ENCODE measurements around the gene ST3GAL5. TPM values are rescaled to one million over a fixed set of nuclear protein-coding genes. Genes with fewer than 3 reads are reported as not detected.
"Not testable (repeated sequence)": the region's sequence is repeated elsewhere in the genome, so short reads cannot be mapped to it uniquely, and the experiment has no call there.

The ST3GAL5 gene
- total RNA-seq, 2 experiments from 2014 or later, result 43.4 to 46.7 TPM

- Mint-ChIP-seq H3K27me3 (ENCODE audit: low read depth) (no peaks in the 10 kb centered on the region), H3K36me3 (ENCODE audit: low read depth) (peaks cover 74% of the 10 kb centered on the region)
- DNase-seq, result peak; percentile 10
Observed at GRCh38 chr2:85844486-85844885, 44.3 kb downstream of the ST3GAL5 start.

GRCh38 chr2:85843543-85843942, 45.2 kb downstream of the ST3GAL5 start:
- peaks cover 9% of the 10 kb centered on the region for H3K9me3 Mint-ChIP-seq (ENCODE audit: insufficient read depth)
- POLR2A ChIA-PET, result interaction anchor here (0.6 kb wide), 1 partner anchor 497 kb away, joined by 4 read pairs; no protein-coding TSS in a partner anchor
- DNase-seq (peak; percentile 43), ATAC-seq (no peak)
- CTCF ChIA-PET, result interaction anchor here (0.7 to 2.7 kb wide), 7 partner anchors 10 to 403 kb away, joined by 3 to 8 read pairs (median 3); no protein-coding TSS in a partner anchor
- H3K27me3 Mint-ChIP-seq (ENCODE audit: low read depth), result no peaks in the 10 kb centered on the region
- H3K27ac Mint-ChIP-seq, result no peak overlapping the region
- peaks cover 81% of the 10 kb centered on the region for H3K36me3 Mint-ChIP-seq (ENCODE audit: low read depth)
- H3K4me1 Mint-ChIP-seq (ENCODE audit: low read depth), result peaks cover 24% of the 10 kb centered on the region
- H3K4me3 Mint-ChIP-seq, result no peak overlapping the region

More at GRCh38 chr2:85844486-85844885, 44.3 kb downstream of the ST3GAL5 start:
- H3K4me1 Mint-ChIP-seq (ENCODE audit: low read depth), result peaks cover 17% of the 10 kb centered on the region
- ChIA-PET CTCF (interaction anchor here (0.8 to 1.3 kb wide), 3 partner anchors 13 to 43 kb away, joined by 3 to 4 read pairs (median 4); no protein-coding TSS in a partner anchor), POLR2A (interaction anchor here (1.3 kb wide), 1 partner anchor 9 kb away, joined by 5 read pairs; no protein-coding TSS in a partner anchor)
- peaks cover 9% of the 10 kb centered on the region for H3K9me3 Mint-ChIP-seq (ENCODE audit: insufficient read depth)
- no peak for ATAC-seq
- no peak overlapping the region for H3K27ac Mint-ChIP-seq
- no peak overlapping the region for H3K4me3 Mint-ChIP-seq

GRCh38 chr2:85840091-85840490, 48.7 kb downstream of the ST3GAL5 start:
- H3K4me1 Mint-ChIP-seq (ENCODE audit: low read depth), result peaks cover 21% of the 10 kb centered on the region
- DNase-seq (peak; percentile 65), ATAC-seq (peak; percentile 77)
- POLR2A ChIA-PET, result interaction anchor here (1.2 kb wide), 1 partner anchor 10 kb away, joined by 3 read pairs; no protein-coding TSS in a partner anchor
- peaks cover 9% of the 10 kb centered on the region for H3K9me3 Mint-ChIP-seq (ENCODE audit: insufficient read depth)
- H3K27ac Mint-ChIP-seq, result peak overlapping the region; percentile 75
- H3K4me3 Mint-ChIP-seq, result no peak overlapping the region
- H3K27me3 Mint-ChIP-seq (ENCODE audit: low read depth), result no peaks in the 10 kb centered on the region
- CTCF ChIA-PET, result interaction anchor here (0.6 to 2.2 kb wide), 10 partner anchors 9 to 248 kb away, joined by 3 to 13 read pairs (median 3); no protein-coding TSS in a partner anchor
- H3K36me3 Mint-ChIP-seq (ENCODE audit: low read depth), result peaks cover 62% of the 10 kb centered on the region

GRCh38 chr2:85839461-85839860, 49.3 kb downstream of the ST3GAL5 start:
- CTCF ChIA-PET, result interaction anchor here (0.9 to 2.2 kb wide), 8 partner anchors 9 to 249 kb away, joined by 3 to 13 read pairs (median 3); no protein-coding TSS in a partner anchor
- peak overlapping the region; percentile 62 for H3K27ac Mint-ChIP-seq
- DNase-seq (peak; percentile 15), ATAC-seq (no peak)
- peaks cover 3% of the 10 kb centered on the region for H3K27me3 Mint-ChIP-seq (ENCODE audit: low read depth)
- peaks cover 21% of the 10 kb centered on the region for H3K4me1 Mint-ChIP-seq (ENCODE audit: low read depth)
- H3K9me3 Mint-ChIP-seq (ENCODE audit: insufficient read depth), result peaks cover 9% of the 10 kb centered on the region
- POLR2A ChIA-PET, result interaction anchor here (1.2 kb wide), 1 partner anchor 9 kb away, joined by 3 read pairs; no protein-coding TSS in a partner anchor
- no peak overlapping the region for H3K4me3 Mint-ChIP-seq
- H3K36me3 Mint-ChIP-seq (ENCODE audit: low read depth), result peaks cover 56% of the 10 kb centered on the region

- Mint-ChIP-seq H3K36me3 (ENCODE audit: low read depth) (peaks cover 52% of the 10 kb centered on the region), H3K4me3 (no peak overlapping the region), H3K9me3 (ENCODE audit: insufficient read depth) (peaks cover 8% of the 10 kb centered on the region), H3K4me1 (ENCODE audit: low read depth) (peaks cover 21% of the 10 kb centered on the region), H3K27me3 (ENCODE audit: low read depth) (peaks cover 3% of the 10 kb centered on the region), H3K27ac (peak overlapping the region; percentile 56)
- CTCF ChIA-PET, result interaction anchor here (0.7 to 2.2 kb wide), 10 partner anchors 11 to 250 kb away, joined by 3 to 13 read pairs (median 4); no protein-coding TSS in a partner anchor
- DNase-seq (peak; percentile 19), ATAC-seq (no peak)
- POLR2A ChIA-PET, result interaction anchor here (1.2 kb wide), 1 partner anchor 14 kb away, joined by 5 read pairs; no protein-coding TSS in a partner anchor
Observed at GRCh38 chr2:85838641-85839040, 50.1 kb downstream of the ST3GAL5 start.

DNA sequence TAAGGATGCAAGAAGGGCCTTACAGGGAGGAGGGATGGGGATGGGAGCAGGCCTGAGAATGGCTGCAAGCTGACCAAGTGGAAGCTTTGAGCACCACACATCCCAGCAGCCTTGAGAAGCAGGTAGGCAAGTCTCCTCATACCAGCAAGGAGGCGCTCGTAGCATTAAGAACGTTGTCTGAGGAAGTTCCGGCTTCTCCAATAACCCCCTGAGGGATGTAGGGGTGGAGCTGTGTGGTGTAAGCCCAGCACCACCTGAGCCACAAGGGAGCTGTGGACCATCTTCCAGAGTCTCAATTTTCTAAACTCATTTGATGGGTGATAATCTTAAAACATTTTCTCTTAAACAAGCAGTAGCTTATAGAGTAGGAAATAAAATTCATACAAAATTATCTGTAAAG, 50.6 kb downstream of the ST3GAL5 start:
- H3K9me3 Mint-ChIP-seq (ENCODE audit: insufficient read depth), result peaks cover 3% of the 10 kb centered on the region
- peaks cover 24% of the 10 kb centered on the region for H3K4me1 Mint-ChIP-seq (ENCODE audit: low read depth)
- peaks cover 3% of the 10 kb centered on the region for H3K27me3 Mint-ChIP-seq (ENCODE audit: low read depth)
- ATAC-seq (no peak), DNase-seq (peak; percentile 17)
- H3K27ac Mint-ChIP-seq, result peak overlapping the region; percentile 56
- POLR2A ChIA-PET, result interaction anchor here (1.2 kb wide), 1 partner anchor 15 kb away, joined by 5 read pairs; no protein-coding TSS in a partner anchor
- no peak overlapping the region for H3K4me3 Mint-ChIP-seq
- CTCF ChIA-PET, result interaction anchor here (0.7 to 2.2 kb wide), 12 partner anchors 10 to 250 kb away, joined by 3 to 13 read pairs (median 4); no protein-coding TSS in a partner anchor
- H3K36me3 Mint-ChIP-seq (ENCODE audit: low read depth), result peaks cover 47% of the 10 kb centered on the region

DNA sequence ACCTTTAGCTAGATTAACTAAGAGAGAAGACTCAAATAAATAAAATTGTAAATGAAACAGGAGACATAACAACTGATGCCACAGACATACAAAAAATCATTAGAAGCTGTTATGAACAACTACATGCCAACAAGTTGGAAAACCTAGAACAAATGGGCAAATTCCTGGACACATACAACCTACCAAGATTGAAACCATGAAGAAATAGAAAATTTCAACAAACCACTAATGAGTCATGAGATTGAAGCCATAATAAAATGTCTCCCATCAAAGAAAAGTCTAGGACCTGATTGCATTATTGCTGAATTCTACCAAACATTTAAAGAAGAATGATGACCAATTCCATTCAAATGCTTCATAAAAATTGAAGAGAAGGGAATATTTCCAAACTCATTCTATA, 54.3 kb downstream of the ST3GAL5 start:
- Mint-ChIP-seq H3K4me1 (ENCODE audit: low read depth) (peaks cover 33% of the 10 kb centered on the region), H3K4me3 (no peak overlapping the region), H3K9me3 (ENCODE audit: insufficient read depth) (no peaks in the 10 kb centered on the region), H3K27ac (no peak overlapping the region), H3K27me3 (ENCODE audit: low read depth) (peaks cover 3% of the 10 kb centered on the region), H3K36me3 (ENCODE audit: low read depth) (peaks cover 23% of the 10 kb centered on the region)
- DNase-seq, result no peak
- ATAC-seq, result no peak
- ChIA-PET POLR2A (no interaction called here), CTCF (interaction anchor here (1.0 to 11.2 kb wide), 3 partner anchors 86 to 246 kb away, joined by 3 to 442 read pairs (median 4); no protein-coding TSS in a partner anchor)

- peaks cover 8% of the 10 kb centered on the region for H3K36me3 Mint-ChIP-seq (ENCODE audit: low read depth)
- no peaks in the 10 kb centered on the region for H3K9me3 Mint-ChIP-seq (ENCODE audit: insufficient read depth)
- no peak for DNase-seq
- H3K27me3 Mint-ChIP-seq (ENCODE audit: low read depth), result peaks cover 3% of the 10 kb centered on the region
- CTCF ChIA-PET, result interaction anchor here (0.9 to 11.2 kb wide), 12 partner anchors 10 to 257 kb away, joined by 3 to 442 read pairs (median 7); partner anchors contain the start of gene ST3GAL5
- POLR2A ChIA-PET, result interaction anchor here (1.0 kb wide), 1 partner anchor 205 kb away, joined by 3 read pairs; no protein-coding TSS in a partner anchor
- H3K4me3 Mint-ChIP-seq, result no peak overlapping the region
- peaks cover 42% of the 10 kb centered on the region for H3K4me1 Mint-ChIP-seq (ENCODE audit: low read depth)
- H3K27ac Mint-ChIP-seq, result no peak overlapping the region
- ATAC-seq, result no peak
Observed at GRCh38 chr2:85831735-85832134, 57.1 kb downstream of the ST3GAL5 start.

- no peak for ATAC-seq
- Mint-ChIP-seq H3K9me3 (ENCODE audit: insufficient read depth) (no peaks in the 10 kb centered on the region), H3K27ac (no peak overlapping the region), H3K36me3 (ENCODE audit: low read depth) (peaks cover 7% of the 10 kb centered on the region), H3K27me3 (ENCODE audit: low read depth) (peaks cover 7% of the 10 kb centered on the region), H3K4me1 (ENCODE audit: low read depth) (peaks cover 42% of the 10 kb centered on the region), H3K4me3 (no peak overlapping the region)
- peak; percentile 44 for DNase-seq
- ChIA-PET POLR2A (interaction anchor here (0.5 to 1.9 kb wide), 8 partner anchors 9 to 281 kb away, joined by 3 to 6 read pairs (median 3); partner anchors contain the start of gene POLR1A), CTCF (interaction anchor here (0.7 to 11.2 kb wide), 25 partner anchors 9 to 275 kb away, joined by 3 to 442 read pairs (median 4); partner anchors contain the start of genes POLR1A, PTCD3 and ST3GAL5)
Observed at GRCh38 chr2:85830645-85831044, 58.1 kb downstream of the ST3GAL5 start.

DNA sequence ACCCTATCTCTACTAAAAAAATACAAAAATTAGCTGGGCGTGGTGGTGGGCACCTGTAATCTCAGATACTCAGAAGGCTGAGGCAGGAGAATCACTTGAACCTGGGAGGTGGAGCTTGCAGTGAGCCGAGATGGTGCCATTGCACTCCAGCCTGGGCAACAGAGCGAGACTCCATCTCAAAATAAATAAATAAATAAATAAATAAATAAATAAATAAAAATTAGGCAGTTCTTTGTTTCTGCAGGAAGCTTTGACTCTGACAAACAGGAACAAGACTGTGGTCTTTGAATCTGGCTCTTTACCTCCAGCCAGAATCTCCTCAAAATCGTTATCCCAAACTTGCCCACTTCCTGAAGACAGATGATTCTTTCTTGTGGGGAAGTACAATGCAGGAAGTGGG, 59.4 kb downstream of the ST3GAL5 start:
- not testable (repeated sequence) for H3K4me3 Mint-ChIP-seq; H3K36me3 Mint-ChIP-seq (ENCODE audit: low read depth); ATAC-seq; H3K9me3 Mint-ChIP-seq (ENCODE audit: insufficient read depth); H3K27ac Mint-ChIP-seq; DNase-seq; H3K27me3 Mint-ChIP-seq (ENCODE audit: low read depth)
- ChIA-PET POLR2A (interaction anchor here (1.9 to 2.5 kb wide), 2 partner anchors 24 to 60 kb away, joined by 6 read pairs; no protein-coding TSS in a partner anchor), CTCF (interaction anchor here (1.0 to 11.2 kb wide), 10 partner anchors 13 to 262 kb away, joined by 3 to 442 read pairs (median 6); partner anchors contain the start of gene ST3GAL5)
- H3K4me1 Mint-ChIP-seq (ENCODE audit: low read depth), result peaks cover 42% of the 10 kb centered on the region

DNA sequence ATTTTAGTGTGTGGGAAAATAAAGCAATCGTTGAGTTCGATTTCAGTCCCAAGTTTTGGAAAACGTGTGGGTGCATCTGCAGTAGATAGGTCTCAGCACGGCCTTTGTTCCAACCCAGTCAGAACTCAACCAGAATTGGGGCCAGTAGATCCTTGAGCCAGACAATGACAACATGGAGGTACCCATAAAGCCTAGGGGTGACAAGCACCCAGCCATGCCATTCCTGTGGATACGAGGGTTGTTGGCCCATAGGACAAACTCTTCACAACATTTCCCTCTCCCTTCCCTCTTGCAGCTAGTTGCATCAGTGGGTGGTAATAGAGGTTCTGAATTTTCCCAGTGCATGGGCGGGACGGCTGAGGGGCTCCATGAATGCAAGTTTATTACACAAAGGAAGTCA, 60.1 kb downstream of the ST3GAL5 start:
- DNase-seq (no peak), ATAC-seq (no peak)
- Mint-ChIP-seq H3K27ac (no peak overlapping the region), H3K36me3 (ENCODE audit: low read depth) (no peaks in the 10 kb centered on the region), H3K4me3 (no peak overlapping the region), H3K27me3 (ENCODE audit: low read depth) (peaks cover 12% of the 10 kb centered on the region), H3K9me3 (ENCODE audit: insufficient read depth) (no peaks in the 10 kb centered on the region), H3K4me1 (ENCODE audit: low read depth) (peaks cover 42% of the 10 kb centered on the region)
- ChIA-PET POLR2A (interaction anchor here (2.5 kb wide), 1 partner anchor 24 kb away, joined by 6 read pairs; no protein-coding TSS in a partner anchor), CTCF (interaction anchor here (1.0 to 11.2 kb wide), 7 partner anchors 13 to 251 kb away, joined by 3 to 442 read pairs (median 80); partner anchors contain the start of gene ST3GAL5)

All from activated CD8-positive, alpha-beta T cell treated with anti-CD3 and anti-CD28 coated beads, Interleukin-2, amount 10 ng/mL, durations not matched to agents 7 days and 5 days (primary cell).